IMR-90 (cell line): Measurements from ENCODE around the gene UST. TPM values are rescaled to one million over a fixed set of nuclear protein-coding genes. Genes with fewer than 3 reads are reported as not detected.
A peak's percentile ranks its signal among the peaks of the same experiment; 100 is the strongest.

Experiments used
- ATAC-seq: fragments of 200-7000 bp; cut with Tn5 transposase; 2 replicates; pipeline ENCODE4 v1.9.1; 2020; ENCODE audit warnings: low read depth, mild to moderate bottlenecking, moderate library complexity
- BruUV-seq: library from RNA; stranded (reverse); fragments of 400-500 nt; replicated peaks from 2 replicates; lab custom pipeline; 2021; lab: Mats Ljungman, UMichigan
- CTCF ChIA-PET: fragments of 300-600 bp; formaldehyde crosslinking; extraction: SDS; loops from one replicate; lab custom pipeline; 2021; ENCODE audit warnings: antibody characterized with exemption; lab: Yijun Ruan, JAX
- POLR2A ChIA-PET: fragments of 300-600 bp; sonication (Branson Sonifier 250); formaldehyde crosslinking; loops from one replicate; lab custom pipeline; 2022; ENCODE audit warnings: antibody characterized with exemption; ENCODE audit not compliant: unreplicated experiment; lab: Charles Lee
- DNase-seq: peaks from one replicate; pipeline ENCODE4 v3.0.0; 2013
- H2AFZ ChIP-seq: replicated peaks from 2 replicates; pipeline ENCODE3; 2013; ENCODE audit warnings: low read length, mild to moderate bottlenecking; ENCODE audit not compliant: poor library complexity
- H2AK5ac ChIP-seq: 2 replicates; pipeline ENCODE4 v1.6.1; 2013; ENCODE audit warnings: low read depth, low read length, inconsistent platforms
- H2AK9ac ChIP-seq: replicated peaks from 2 replicates; pipeline ENCODE3; 2013; ENCODE audit warnings: mild to moderate bottlenecking, low read depth, low read length, moderate library complexity; ENCODE audit not compliant: poor library complexity
- H2BK120ac ChIP-seq: 2 replicates; pipeline ENCODE4 v1.6.1; 2013; ENCODE audit warnings: low read depth, low read length, inconsistent platforms
- H2BK15ac ChIP-seq: 3 replicates; pipeline ENCODE4 v1.6.1; 2013; ENCODE audit warnings: low read depth, low read length, inconsistent platforms
- H2BK20ac ChIP-seq: 2 replicates; pipeline ENCODE4 v1.6.1; 2013; ENCODE audit warnings: low read depth, mild to moderate bottlenecking, inconsistent platforms, low read length, moderate library complexity
- H2BK5ac ChIP-seq: 2 replicates; pipeline ENCODE4 v1.6.1; 2013; ENCODE audit warnings: mild to moderate bottlenecking, low read depth, low read length, inconsistent platforms; ENCODE audit not compliant: poor library complexity, severe bottlenecking
- H3K14ac ChIP-seq: replicated peaks from 2 replicates; pipeline ENCODE4 v1.6.1; 2013; ENCODE audit warnings: low read depth, low read length, inconsistent platforms
- H3K18ac ChIP-seq: 2 replicates; pipeline ENCODE4 v1.6.1; 2013; ENCODE audit warnings: low read depth, low read length, control low read depth
- H3K23ac ChIP-seq: 2 replicates; pipeline ENCODE4 v1.6.1; 2013; ENCODE audit warnings: low read depth, low read length, inconsistent platforms
- H3K27ac ChIP-seq: 2 replicates; pipeline ENCODE4 v1.5.1; 2013; ENCODE audit warnings: mild to moderate bottlenecking, control low read depth, low read length; ENCODE audit not compliant: insufficient read depth
- H3K27me3 ChIP-seq: 2 replicates; pipeline ENCODE4 v1.6.1; 2013; ENCODE audit warnings: low read length; ENCODE audit not compliant: control insufficient read depth, insufficient read depth
- H3K36me3 ChIP-seq: 2 replicates; pipeline ENCODE4 v1.6.1; 2013; ENCODE audit warnings: low read length, mixed read lengths; ENCODE audit not compliant: control insufficient read depth, insufficient read depth
- H3K4ac ChIP-seq: 2 replicates; pipeline ENCODE4 v1.6.1; 2013; ENCODE audit warnings: low read depth, low read length, inconsistent platforms
- H3K4me1 ChIP-seq: 2 replicates; pipeline ENCODE4 v1.6.1; 2013; ENCODE audit warnings: low read length, mixed read lengths; ENCODE audit not compliant: control insufficient read depth, insufficient read depth
- H3K4me2 ChIP-seq: 2 replicates; pipeline ENCODE4 v1.6.1; 2013; ENCODE audit warnings: low read depth, mild to moderate bottlenecking, control low read depth, low read length, moderate library complexity
- H3K4me3 ChIP-seq: 2 replicates; pipeline ENCODE4 v1.5.1; 2013; ENCODE audit warnings: low read depth, mild to moderate bottlenecking, control low read depth, low read length, moderate library complexity; ENCODE audit not compliant: insufficient read depth
- H3K56ac ChIP-seq: 2 replicates; pipeline ENCODE4 v1.6.1; 2013; ENCODE audit warnings: low read length, inconsistent platforms; ENCODE audit not compliant: insufficient read depth; ENCODE audit errors: extremely low read depth
- H3K79me1 ChIP-seq, 2 experiments: 2 replicates each; pipeline ENCODE4 v1.6.1; 2013; ENCODE audit warnings: low read length in 2 of 2, inconsistent platforms in 1 of 2, low read depth in 1 of 2
- H3K9ac ChIP-seq: 2 replicates; pipeline ENCODE4 v1.6.1; 2013; ENCODE audit warnings: low read depth, low read length, control low read depth
- H3K9me1 ChIP-seq: 2 replicates; pipeline ENCODE4 v1.6.1; 2013; ENCODE audit warnings: low read length, inconsistent platforms; ENCODE audit not compliant: insufficient read depth
- H3K9me3 ChIP-seq: 2 replicates; pipeline ENCODE4 v1.6.1; 2013; ENCODE audit warnings: low read length; ENCODE audit not compliant: control insufficient read depth, insufficient read depth
- H4K20me1 ChIP-seq: 2 replicates; pipeline ENCODE4 v1.6.1; 2013; ENCODE audit warnings: low read length, inconsistent platforms; ENCODE audit not compliant: insufficient read depth
- H4K5ac ChIP-seq: 2 replicates; pipeline ENCODE4 v1.6.1; 2013; ENCODE audit warnings: mild to moderate bottlenecking, low read depth, low read length, control low read depth
- H4K8ac ChIP-seq, 2 experiments: 2 replicates each; pipeline ENCODE4 v1.6.1; 2013; ENCODE audit warnings: low read depth in 2 of 2, low read length in 2 of 2, control low read depth in 1 of 2, inconsistent platforms in 1 of 2
- H4K91ac ChIP-seq: 2 replicates; pipeline ENCODE4 v1.6.1; 2013; ENCODE audit warnings: low read depth, low read length, inconsistent platforms; ENCODE audit not compliant: insufficient read depth
- BHLHE40 ChIP-seq: fragments of 150-350 bp; IDR thresholded peaks from 2 replicates; pipeline ENCODE4 v1.6.1; 2016; ENCODE audit warnings: mild to moderate bottlenecking, low read depth, low read length
- CHD1 ChIP-seq: IDR thresholded peaks from 2 replicates; pipeline ENCODE4 v1.6.1; 2012; ENCODE audit warnings: low read depth, low read length, improper control_type of control experiment
- CTCF ChIP-seq: conservative IDR thresholded peaks from 2 replicates; pipeline ENCODE4 v1.5.1; 2012; ENCODE audit warnings: mild to moderate bottlenecking, low read depth, low read length, improper control_type of control experiment
- ELK1 ChIP-seq: fragments of 150-350 bp; IDR thresholded peaks from 2 replicates; pipeline ENCODE4 v1.6.1; 2016; ENCODE audit warnings: low read depth, mild to moderate bottlenecking, low read length, moderate library complexity, borderline replicate concordance
- FOS ChIP-seq: fragments of 150-350 bp; IDR thresholded peaks from 2 replicates; pipeline ENCODE4 v1.6.1; 2016; ENCODE audit warnings: low read depth, low read length
- MAFK ChIP-seq: IDR thresholded peaks from 2 replicates; pipeline ENCODE4 v1.6.1; 2012; ENCODE audit warnings: low read depth, low read length, improper control_type of control experiment
- MAZ ChIP-seq: IDR thresholded peaks from 2 replicates; pipeline ENCODE4 v1.6.1; 2012; ENCODE audit warnings: low read depth, mild to moderate bottlenecking, low read length, improper control_type of control experiment, moderate library complexity, borderline replicate concordance
- MXI1 ChIP-seq: IDR thresholded peaks from 2 replicates; pipeline ENCODE4 v1.6.1; 2012; ENCODE audit warnings: low read depth, mild to moderate bottlenecking, low read length, moderate library complexity, borderline replicate concordance
- NFE2L2 ChIP-seq: fragments of 150-350 bp; IDR thresholded peaks from 2 replicates; pipeline ENCODE4 v1.6.1; 2016; ENCODE audit warnings: low read depth, mild to moderate bottlenecking, low read length
- POLR2A ChIP-seq: IDR thresholded peaks from 2 replicates; pipeline ENCODE4 v1.6.1; 2012; ENCODE audit warnings: mild to moderate bottlenecking, low read depth, low read length
- RCOR1 ChIP-seq: IDR thresholded peaks from 2 replicates; pipeline ENCODE4 v1.6.1; 2012; ENCODE audit warnings: mild to moderate bottlenecking, low read length, improper control_type of control experiment; ENCODE audit not compliant: insufficient replicate concordance
- SMC3 ChIP-seq: fragments of 150-350 bp; IDR thresholded peaks from 2 replicates; pipeline ENCODE4 v1.6.1; 2016; ENCODE audit warnings: low read depth, mild to moderate bottlenecking, antibody characterized with exemption, low read length, moderate library complexity
- USF2 ChIP-seq: fragments of 150-350 bp; IDR thresholded peaks from 2 replicates; pipeline ENCODE4 v1.6.1; 2017; ENCODE audit warnings: mild to moderate bottlenecking, antibody characterized with exemption, low read length, low read depth
- WGBS, 2 experiments: methylation state at CpG; one replicate each; pipeline versions ENCODE4 v1.1.5 to v1.1.7; 2013; ENCODE audit warnings: missing lambda C conversion rate in 2 of 2; ENCODE audit not compliant: insufficient read length in 1 of 2; ENCODE audit errors: extremely low coverage in 2 of 2; 5-methylcytosine and 5-hydroxymethylcytosine counted together
- dilution Hi-C: fragments of 300-500 bp; cut with HindIII; formaldehyde crosslinking; loops from one replicate; pipeline ENCODE4 v1.14.3; 2018; ENCODE audit warnings: low sequenced_read_pairs; ENCODE audit not compliant: unreplicated experiment
- in situ Hi-C: fragments of 300-500 bp; cut with MboI; formaldehyde crosslinking; loops from 3 replicates; pipeline ENCODE4 v1.14.3; 2019; ENCODE audit warnings: low sequenced_read_pairs, inconsistent platforms, mixed read lengths
- intact Hi-C: fragments of 100-400 bp; cut with micrococcal nuclease; formaldehyde crosslinking; loops from 2 replicates; pipeline ENCODE4 v1.10.0; 2022
- polyA plus RNA-seq, 3 experiments: library from polyadenylated mRNA; depleted of rRNA; stranded (reverse); fragments of >200 nt; gene quantifications; 2 replicates each; pipeline ENCODE4 v1.2.3, GENCODE V29; 2012; ENCODE audit warnings: low replicate concordance in 1 of 3
- total RNA-seq: library from RNA; depleted of rRNA; stranded (reverse); fragments of >200 nt; gene quantifications from 2 replicates; pipeline ENCODE4 v1.2.3, GENCODE V29; 2012

UST gene
- total and polyA plus RNA-seq, 2 of the 4 experiments (the other 2 are of a cell fraction): 7.7 to 13.8 TPM

GRCh38 chr6:149027484-149027883 lies 280.7 kb downstream of the UST start:
- H3K9me3 ChIP-seq: no peaks in the 10 kb centered on the region
- H3K27ac ChIP-seq: no peak overlapping the region
- H3K4me2 ChIP-seq: no peak overlapping the region
- peaks cover 0 to 6% of the 10 kb centered on the region in 2 experiments; a peak in 1 of 4 replicates for H3K79me1 ChIP-seq
- no CpG with 5 or more reads among the region's 1 CpG for WGBS, 2 experiments
- no peak overlapping the region for H2AFZ ChIP-seq
- H3K23ac ChIP-seq: no peak overlapping the region
- H4K8ac ChIP-seq: no peak overlapping the region
- intact Hi-C loops: loop anchor here (2.0 to 5.0 kb wide), 3 partner anchors 59 to 470 kb away; no protein-coding TSS in a partner anchor
- no peak for ATAC-seq
- BruUV-seq: no TSS peak
- H3K9me1 ChIP-seq: peaks cover 7% of the 10 kb centered on the region
- POLR2A ChIA-PET: no interaction called here
- no peaks in the 10 kb centered on the region for H3K27me3 ChIP-seq
- H3K56ac ChIP-seq: no peak overlapping the region
- no peak overlapping the region for H3K9ac ChIP-seq
- 0 out of 2 replicates have a peak overlapping the region, but pooled peaks have one; percentile 15 for H3K18ac ChIP-seq
- no peaks in the 10 kb centered on the region for H4K20me1 ChIP-seq
- in situ Hi-C loops: loop anchor here (10.0 kb wide), 1 partner anchor 453 kb away; no protein-coding TSS in a partner anchor
- CTCF ChIA-PET: interaction anchor here (0.5 to 2.0 kb wide), 5 partner anchors 8 to 471 kb away, joined by 3 to 9 read pairs (median 4); no protein-coding TSS in a partner anchor
- no peak overlapping the region for H3K4ac ChIP-seq
- no peak overlapping the region for H2AK9ac ChIP-seq
- H2AK5ac ChIP-seq: peak overlapping the region; percentile 29; the same call in 1 of the 2 replicates
- peak overlapping the region; percentile 20; the same call in 1 of the 2 replicates for H2BK120ac ChIP-seq
- H4K5ac ChIP-seq: no peak overlapping the region
- H4K91ac ChIP-seq: 0 out of 2 replicates have a peak overlapping the region, but pooled peaks have one; percentile 2
- H3K4me3 ChIP-seq: no peak overlapping the region
- no peak overlapping the region for H2BK15ac ChIP-seq
- dilution Hi-C loops: no loop called here
- no peak overlapping the region for H3K14ac ChIP-seq
- H2BK5ac ChIP-seq: peak overlapping the region; percentile 5
- DNase-seq: no peak
- H3K36me3 ChIP-seq: peaks cover 3% of the 10 kb centered on the region
- H3K4me1 ChIP-seq: peaks cover 15% of the 10 kb centered on the region
- H2BK20ac ChIP-seq: no peak overlapping the region
- TF ChIP-seq CHD1 (no peak), FOS (no peak), MXI1 (no peak), MAZ (no peak), POLR2A (no peak), USF2 (no peak), NFE2L2 (no peak), ELK1 (no peak), SMC3 (no peak), CTCF (no peak), MAFK (no peak), BHLHE40 (no peak), RCOR1 (no peak)
